Measurements from ENCODE around the gene RYK.

DNA sequence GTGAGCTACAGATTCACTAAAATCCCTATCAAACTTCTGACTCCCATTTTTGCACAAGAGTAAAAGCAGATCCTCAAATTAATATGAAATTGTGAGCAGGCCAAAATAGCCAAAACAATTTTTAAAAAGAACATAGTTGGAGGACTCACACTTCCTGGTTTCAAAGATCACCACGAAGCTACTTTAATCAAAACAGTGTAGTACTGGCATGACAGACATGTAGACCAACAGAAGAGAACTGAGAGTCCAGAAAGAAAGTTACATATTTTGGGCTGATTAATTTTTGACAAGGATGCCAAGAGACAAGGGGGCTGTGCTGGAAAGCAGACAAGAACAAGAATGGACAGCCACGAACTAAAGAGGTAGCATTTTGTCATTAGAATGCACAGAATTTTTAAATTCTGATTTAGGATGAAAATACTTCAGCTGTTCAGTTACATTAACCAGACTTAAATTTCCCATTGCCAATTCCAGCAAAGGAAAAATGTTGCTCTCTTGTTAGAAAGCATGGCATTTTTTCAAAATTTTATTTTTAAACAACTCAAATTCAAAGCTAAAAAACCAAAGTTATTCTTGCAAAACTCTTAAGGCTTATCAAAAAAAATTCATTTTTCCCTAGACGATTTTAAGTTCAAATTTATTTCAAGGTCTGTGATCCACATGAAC is 14.0 kb downstream of the RYK start:
- TF ChIP-seq, protein P1, sequence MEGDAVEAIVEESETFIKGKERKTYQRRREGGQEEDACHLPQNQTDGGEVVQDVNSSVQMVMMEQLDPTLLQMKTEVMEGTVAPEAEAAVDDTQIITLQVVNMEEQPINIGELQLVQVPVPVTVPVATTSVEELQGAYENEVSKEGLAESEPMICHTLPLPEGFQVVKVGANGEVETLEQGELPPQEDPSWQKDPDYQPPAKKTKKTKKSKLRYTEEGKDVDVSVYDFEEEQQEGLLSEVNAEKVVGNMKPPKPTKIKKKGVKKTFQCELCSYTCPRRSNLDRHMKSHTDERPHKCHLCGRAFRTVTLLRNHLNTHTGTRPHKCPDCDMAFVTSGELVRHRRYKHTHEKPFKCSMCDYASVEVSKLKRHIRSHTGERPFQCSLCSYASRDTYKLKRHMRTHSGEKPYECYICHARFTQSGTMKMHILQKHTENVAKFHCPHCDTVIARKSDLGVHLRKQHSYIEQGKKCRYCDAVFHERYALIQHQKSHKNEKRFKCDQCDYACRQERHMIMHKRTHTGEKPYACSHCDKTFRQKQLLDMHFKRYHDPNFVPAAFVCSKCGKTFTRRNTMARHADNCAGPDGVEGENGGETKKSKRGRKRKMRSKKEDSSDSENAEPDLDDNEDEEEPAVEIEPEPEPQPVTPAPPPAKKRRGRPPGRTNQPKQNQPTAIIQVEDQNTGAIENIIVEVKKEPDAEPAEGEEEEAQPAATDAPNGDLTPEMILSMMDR (conservative IDR thresholded peaks at IDR 0.05 in 1 of 2, IDR thresholded peaks at IDR 0.05 in 1 of 2; ENCODE audit: low read depth in 1 of 2, low read length in 2 of 2): no peak
- no peak for TF ChIP-seq EZH2 (IDR thresholded peaks at IDR 0.05; ENCODE audit: low read length, missing control alignments)
